HepG2 (cell line): ENCODE data around the gene RPS6KB2. TPM values are rescaled to one million over a fixed set of nuclear protein-coding genes. Genes with fewer than 3 reads are reported as not detected.

Experiments used
- AHR ChIP-seq: IDR thresholded peaks from 2 replicates; pipeline ENCODE4 v1.6.1; 2018; ENCODE audit warnings: missing genetic modification reagents, missing compliant biosample characterization
- BHLHE40 ChIP-seq: IDR thresholded peaks from 2 replicates; pipeline ENCODE4 v1.6.1; 2011; ENCODE audit warnings: low read length, improper control_type of control experiment
- DZIP1 ChIP-seq: sonication (generic); formaldehyde crosslinking; IDR thresholded peaks from 2 replicates; pipeline ENCODE4 v1.5.0; 2020; ENCODE audit warnings: mild to moderate bottlenecking, missing genetic modification reagents
- E2F1 ChIP-seq: sonication (generic); formaldehyde crosslinking; IDR thresholded peaks from 2 replicates; pipeline ENCODE4 v1.5.0; 2020; ENCODE audit warnings: missing genetic modification reagents
- EHMT2 ChIP-seq: fragments of 200-600 bp; sonication (generic); IDR thresholded peaks from 2 replicates; pipeline ENCODE4 v1.7.0; 2017; ENCODE audit warnings: antibody characterized with exemption, low read depth, low read length, borderline replicate concordance
- JUN ChIP-seq: sonication (generic); formaldehyde crosslinking; IDR thresholded peaks from 2 replicates; pipeline ENCODE4 v1.4.0; 2020; ENCODE audit warnings: mild to moderate bottlenecking, missing genetic modification reagents
- MIER3 ChIP-seq: IDR thresholded peaks from 2 replicates; pipeline ENCODE4 v1.6.1; 2016; ENCODE audit warnings: missing compliant biosample characterization, borderline replicate concordance
- SAFB2 ChIP-seq: sonication (generic); formaldehyde crosslinking; IDR thresholded peaks from 2 replicates; pipeline ENCODE4 v1.5.1; 2020; ENCODE audit warnings: missing genetic modification reagents, low read depth, mild to moderate bottlenecking, borderline replicate concordance
- STAG1 ChIP-seq: sonication (generic); formaldehyde crosslinking; IDR thresholded peaks from 2 replicates; pipeline ENCODE4 v1.4.0; 2020; ENCODE audit warnings: missing genetic modification reagents
- ZBTB3 ChIP-seq: sonication (generic); formaldehyde crosslinking; IDR thresholded peaks from 2 replicates; pipeline ENCODE4 v1.4.0; 2020; ENCODE audit warnings: low read depth, mild to moderate bottlenecking, moderate library complexity, missing genetic modification reagents, borderline replicate concordance
- ZFY ChIP-seq: sonication (generic); formaldehyde crosslinking; IDR thresholded peaks from 2 replicates; pipeline ENCODE4 v1.4.0; 2020; ENCODE audit warnings: missing genetic modification reagents
- ZNF331 ChIP-seq: sonication (generic); formaldehyde crosslinking; IDR thresholded peaks from 2 replicates; pipeline ENCODE4 v1.4.0; 2020; ENCODE audit warnings: missing genetic modification reagents
- ZSCAN25 ChIP-seq: sonication (generic); formaldehyde crosslinking; IDR thresholded peaks from 2 replicates; pipeline ENCODE4 v1.8.0; 2022; ENCODE audit warnings: mild to moderate bottlenecking, missing genetic modification reagents
- polyA plus RNA-seq, 8 experiments: library from polyadenylated mRNA; depleted of rRNA in 3 of 8; stranded (reverse) in 7 of 8; unstranded in 1 of 8; fragments of >200 nt; fragmentation: Illumina TruSeq in 4 of 8; extraction: Trizol in 4 of 8; gene quantifications; 2 replicates each; pipeline versions ENCODE4 v1.2.1 to v1.2.3, GENCODE V29; 2011 to 2016; ENCODE audit warnings: low read depth in 4 of 8, missing spikeins in 1 of 8, mixed read lengths in 1 of 8; ENCODE audit not compliant: insufficient read depth in 1 of 8
- total RNA-seq, 5 experiments: library from RNA; depleted of rRNA; stranded (reverse); fragments of >200 nt; fragmentation: Illumina TruSeq; extraction: Trizol; gene quantifications; 2 replicates each; pipeline ENCODE4 v1.2.3, GENCODE V29; 2016; ENCODE audit warnings: low read depth in 1 of 5
- TF ChIP-seq, protein P1 (sequence below): sonication (generic); formaldehyde crosslinking; IDR thresholded peaks from 2 replicates; pipeline ENCODE4 v1.4.0; 2020; ENCODE audit warnings: missing genetic modification reagents
- TF ChIP-seq, protein P2 (sequence below): IDR thresholded peaks from 2 replicates; pipeline ENCODE4 v1.6.1; 2016; ENCODE audit warnings: low read depth, borderline replicate concordance

RPS6KB2 gene
- total and polyA plus RNA-seq, 2 of the 13 experiments (the other 11 are each of a cell fraction or from before 2014, with no cell fraction given) = 52.9 to 54.8 TPM

DNA sequence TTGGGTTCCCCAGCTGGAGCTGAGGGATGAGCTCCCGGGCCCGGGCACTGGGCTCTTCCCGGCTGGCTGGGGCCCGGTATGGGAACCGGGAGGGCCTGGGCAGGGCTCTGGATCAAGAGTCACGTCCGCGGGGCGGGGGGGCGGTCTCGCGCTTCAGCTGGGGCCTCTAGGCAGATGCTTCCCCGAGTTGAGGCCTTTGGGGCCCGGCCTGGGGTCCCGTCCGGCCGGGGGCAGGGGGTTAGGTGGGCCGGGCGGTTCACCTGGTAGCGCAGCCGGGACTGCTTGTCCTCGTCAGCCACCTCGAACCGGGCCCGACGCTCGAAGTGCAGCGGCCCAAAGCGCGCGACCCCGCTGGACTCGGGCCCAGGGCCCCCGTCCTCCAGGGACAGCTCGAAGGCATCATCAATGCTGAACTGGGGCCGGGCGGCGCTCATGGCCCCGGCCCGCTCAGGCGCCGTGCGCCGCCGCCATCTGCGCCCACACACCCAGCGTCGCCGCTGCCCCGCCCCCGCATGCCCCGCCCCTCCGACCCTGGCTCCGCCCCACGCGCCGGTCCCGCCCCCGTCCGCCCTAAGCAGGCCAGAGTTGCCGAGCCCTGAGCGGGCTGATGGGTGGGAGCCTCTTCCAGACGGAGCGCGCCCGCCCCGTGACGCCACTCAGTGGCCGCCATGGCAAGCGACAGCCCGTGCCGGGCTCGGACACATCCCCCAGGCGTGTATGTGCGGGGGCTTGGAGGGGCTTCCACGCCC lies 40.6 kb downstream of the RPS6KB2 start, which contains the start of gene TMEM134 (continued):
- peak; percentile 43; the same call in 1 of the 2 replicates for TF ChIP-seq E2F1 (CRISPR knock-in tag)
- TF ChIP-seq, protein P1, sequence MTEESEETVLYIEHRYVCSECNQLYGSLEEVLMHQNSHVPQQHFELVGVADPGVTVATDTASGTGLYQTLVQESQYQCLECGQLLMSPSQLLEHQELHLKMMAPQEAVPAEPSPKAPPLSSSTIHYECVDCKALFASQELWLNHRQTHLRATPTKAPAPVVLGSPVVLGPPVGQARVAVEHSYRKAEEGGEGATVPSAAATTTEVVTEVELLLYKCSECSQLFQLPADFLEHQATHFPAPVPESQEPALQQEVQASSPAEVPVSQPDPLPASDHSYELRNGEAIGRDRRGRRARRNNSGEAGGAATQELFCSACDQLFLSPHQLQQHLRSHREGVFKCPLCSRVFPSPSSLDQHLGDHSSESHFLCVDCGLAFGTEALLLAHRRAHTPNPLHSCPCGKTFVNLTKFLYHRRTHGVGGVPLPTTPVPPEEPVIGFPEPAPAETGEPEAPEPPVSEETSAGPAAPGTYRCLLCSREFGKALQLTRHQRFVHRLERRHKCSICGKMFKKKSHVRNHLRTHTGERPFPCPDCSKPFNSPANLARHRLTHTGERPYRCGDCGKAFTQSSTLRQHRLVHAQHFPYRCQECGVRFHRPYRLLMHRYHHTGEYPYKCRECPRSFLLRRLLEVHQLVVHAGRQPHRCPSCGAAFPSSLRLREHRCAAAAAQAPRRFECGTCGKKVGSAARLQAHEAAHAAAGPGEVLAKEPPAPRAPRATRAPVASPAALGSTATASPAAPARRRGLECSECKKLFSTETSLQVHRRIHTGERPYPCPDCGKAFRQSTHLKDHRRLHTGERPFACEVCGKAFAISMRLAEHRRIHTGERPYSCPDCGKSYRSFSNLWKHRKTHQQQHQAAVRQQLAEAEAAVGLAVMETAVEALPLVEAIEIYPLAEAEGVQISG = peak; percentile 82
- TF ChIP-seq, protein P2, sequence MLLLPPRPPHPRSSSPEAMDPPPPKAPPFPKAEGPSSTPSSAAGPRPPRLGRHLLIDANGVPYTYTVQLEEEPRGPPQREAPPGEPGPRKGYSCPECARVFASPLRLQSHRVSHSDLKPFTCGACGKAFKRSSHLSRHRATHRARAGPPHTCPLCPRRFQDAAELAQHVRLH (CRISPR knock-in tag) = 0 out of 2 replicates have a peak, but pooled peaks have one; percentile 22
- TF ChIP-seq MIER3 (CRISPR knock-in tag) = peak; percentile 40; the same call in 1 of the 2 replicates
- no peak for TF ChIP-seq DZIP1 (CRISPR knock-in tag)
- peak; percentile 84 for TF ChIP-seq ZFY (CRISPR knock-in tag)
- TF ChIP-seq ZSCAN25 (CRISPR knock-in tag) = 0 out of 2 replicates have a peak, but pooled peaks have one; percentile 31
- peak; percentile 61 for TF ChIP-seq ZNF331 (CRISPR knock-in tag)
- peak; percentile 63; the same call in 1 of the 2 replicates for TF ChIP-seq AHR (CRISPR knock-in tag)
- TF ChIP-seq ZBTB3 (CRISPR knock-in tag) = no peak
- peak; percentile 73; the same call in 1 of the 2 replicates for TF ChIP-seq SAFB2
- TF ChIP-seq BHLHE40 = peak; percentile 68
- TF ChIP-seq STAG1 (CRISPR knock-in tag) = peak; percentile 72
- TF ChIP-seq JUN (CRISPR knock-in tag) = peak; percentile 53; the same call in 1 of the 2 replicates
- TF ChIP-seq EHMT2 = no peak
